Measurements from ENCODE around the gene CLDN18.

The CLDN18 gene

DNA sequence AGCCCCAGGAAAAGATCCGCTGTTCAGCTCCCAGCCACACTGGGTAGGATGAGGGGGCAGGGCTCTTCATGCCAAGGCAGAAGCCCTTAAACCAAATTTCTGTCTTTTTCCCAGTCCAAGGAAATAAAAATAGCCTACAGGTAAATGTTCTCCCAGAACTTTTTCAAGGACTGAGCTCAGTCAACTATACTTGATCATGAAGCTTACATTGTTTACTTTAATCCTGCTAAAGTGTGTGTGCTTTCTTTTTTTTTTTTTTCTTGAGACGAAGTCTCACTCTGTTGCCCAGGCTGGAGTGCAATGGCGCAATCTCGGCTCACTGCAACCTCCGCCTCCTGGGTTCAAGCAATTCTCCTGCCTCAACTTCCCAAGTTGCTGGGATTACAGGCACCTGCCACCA, 17.9 kb downstream of the CLDN18 start:
- DNase-seq: no peak

DNA sequence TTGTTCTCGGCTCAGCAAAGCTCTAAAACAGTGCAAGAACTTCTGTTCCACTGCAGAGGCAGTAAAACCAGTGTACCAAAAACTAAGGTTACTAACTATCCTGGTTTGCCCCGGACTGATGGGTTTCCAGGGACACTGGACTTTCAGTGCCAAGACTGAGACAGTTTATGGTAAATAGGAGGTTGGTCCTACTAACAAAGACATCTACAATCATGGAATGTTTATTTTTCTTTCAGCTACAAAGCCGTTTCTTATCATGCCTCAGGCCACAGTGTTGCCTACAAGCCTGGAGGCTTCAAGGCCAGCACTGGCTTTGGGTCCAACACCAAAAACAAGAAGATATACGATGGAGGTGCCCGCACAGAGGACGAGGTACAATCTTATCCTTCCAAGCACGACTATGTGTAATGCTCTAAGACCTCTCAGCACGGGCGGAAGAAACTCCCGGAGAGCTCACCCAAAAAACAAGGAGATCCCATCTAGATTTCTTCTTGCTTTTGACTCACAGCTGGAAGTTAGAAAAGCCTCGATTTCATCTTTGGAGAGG, 20.8 kb downstream of the CLDN18 start:
- DNase-seq: no peak

DNA sequence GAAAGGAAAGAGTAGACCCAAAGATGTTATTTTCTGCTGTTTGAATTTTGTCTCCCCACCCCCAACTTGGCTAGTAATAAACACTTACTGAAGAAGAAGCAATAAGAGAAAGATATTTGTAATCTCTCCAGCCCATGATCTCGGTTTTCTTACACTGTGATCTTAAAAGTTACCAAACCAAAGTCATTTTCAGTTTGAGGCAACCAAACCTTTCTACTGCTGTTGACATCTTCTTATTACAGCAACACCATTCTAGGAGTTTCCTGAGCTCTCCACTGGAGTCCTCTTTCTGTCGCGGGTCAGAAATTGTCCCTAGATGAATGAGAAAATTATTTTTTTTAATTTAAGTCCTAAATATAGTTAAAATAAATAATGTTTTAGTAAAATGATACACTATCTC, 21.6 kb downstream of the CLDN18 start:
- no peak for DNase-seq

DNA sequence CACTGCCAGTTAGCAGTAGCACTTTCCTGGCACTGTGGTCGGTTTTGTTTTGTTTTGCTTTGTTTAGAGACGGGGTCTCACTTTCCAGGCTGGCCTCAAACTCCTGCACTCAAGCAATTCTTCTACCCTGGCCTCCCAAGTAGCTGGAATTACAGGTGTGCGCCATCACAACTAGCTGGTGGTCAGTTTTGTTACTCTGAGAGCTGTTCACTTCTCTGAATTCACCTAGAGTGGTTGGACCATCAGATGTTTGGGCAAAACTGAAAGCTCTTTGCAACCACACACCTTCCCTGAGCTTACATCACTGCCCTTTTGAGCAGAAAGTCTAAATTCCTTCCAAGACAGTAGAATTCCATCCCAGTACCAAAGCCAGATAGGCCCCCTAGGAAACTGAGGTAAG, 22.6 kb downstream of the CLDN18 start:
- DNase-seq: no peak

DNA sequence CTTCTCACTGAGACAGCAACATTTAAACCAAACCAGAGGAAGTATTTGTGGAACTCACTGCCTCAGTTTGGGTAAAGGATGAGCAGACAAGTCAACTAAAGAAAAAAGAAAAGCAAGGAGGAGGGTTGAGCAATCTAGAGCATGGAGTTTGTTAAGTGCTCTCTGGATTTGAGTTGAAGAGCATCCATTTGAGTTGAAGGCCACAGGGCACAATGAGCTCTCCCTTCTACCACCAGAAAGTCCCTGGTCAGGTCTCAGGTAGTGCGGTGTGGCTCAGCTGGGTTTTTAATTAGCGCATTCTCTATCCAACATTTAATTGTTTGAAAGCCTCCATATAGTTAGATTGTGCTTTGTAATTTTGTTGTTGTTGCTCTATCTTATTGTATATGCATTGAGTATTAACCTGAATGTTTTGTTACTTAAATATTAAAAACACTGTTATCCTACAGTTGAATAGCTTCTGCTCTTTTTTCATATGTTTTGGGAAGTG, 23.3 kb downstream of the CLDN18 start:
- no peak for DNase-seq

DNA sequence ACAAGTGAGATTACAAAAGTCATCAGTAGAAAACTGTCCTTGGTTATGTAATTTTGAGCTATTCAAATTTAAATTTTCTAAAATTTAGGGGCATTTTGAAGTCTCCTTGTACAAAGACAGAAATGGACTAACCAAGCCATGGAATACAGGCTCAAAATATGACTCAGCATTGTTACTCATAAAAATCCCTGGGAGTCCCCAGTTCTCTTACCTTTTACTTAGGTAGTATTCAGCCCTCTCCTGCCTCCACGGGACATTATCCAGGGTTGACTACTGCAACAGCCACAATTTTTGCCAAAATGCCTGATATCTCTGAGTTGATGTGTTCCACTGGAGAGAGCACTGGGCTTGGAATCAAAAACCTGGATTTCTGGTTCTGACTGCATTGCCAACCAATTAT, 25.0 kb downstream of the CLDN18 start:
- no peak for DNase-seq

DNA sequence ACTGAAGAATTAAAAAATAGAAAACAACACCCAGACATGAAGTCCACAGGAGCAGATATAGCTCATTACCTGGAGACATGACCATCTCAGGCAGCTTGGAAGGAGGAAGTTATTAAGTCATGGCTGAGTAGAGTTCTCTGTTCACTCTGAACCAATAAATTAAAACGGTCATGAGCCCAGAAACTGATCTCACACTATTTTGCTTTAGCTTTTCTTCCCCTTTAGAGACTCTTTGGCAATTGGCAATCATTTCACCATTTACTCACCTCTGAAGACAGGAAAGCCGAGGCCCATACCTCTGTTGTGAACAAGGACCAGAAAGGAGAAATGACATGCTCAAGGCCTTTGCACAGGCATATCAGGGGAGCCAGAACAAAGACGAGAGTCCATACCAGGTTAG, 26.6 kb downstream of the CLDN18 start:
- no peak for DNase-seq

DNA sequence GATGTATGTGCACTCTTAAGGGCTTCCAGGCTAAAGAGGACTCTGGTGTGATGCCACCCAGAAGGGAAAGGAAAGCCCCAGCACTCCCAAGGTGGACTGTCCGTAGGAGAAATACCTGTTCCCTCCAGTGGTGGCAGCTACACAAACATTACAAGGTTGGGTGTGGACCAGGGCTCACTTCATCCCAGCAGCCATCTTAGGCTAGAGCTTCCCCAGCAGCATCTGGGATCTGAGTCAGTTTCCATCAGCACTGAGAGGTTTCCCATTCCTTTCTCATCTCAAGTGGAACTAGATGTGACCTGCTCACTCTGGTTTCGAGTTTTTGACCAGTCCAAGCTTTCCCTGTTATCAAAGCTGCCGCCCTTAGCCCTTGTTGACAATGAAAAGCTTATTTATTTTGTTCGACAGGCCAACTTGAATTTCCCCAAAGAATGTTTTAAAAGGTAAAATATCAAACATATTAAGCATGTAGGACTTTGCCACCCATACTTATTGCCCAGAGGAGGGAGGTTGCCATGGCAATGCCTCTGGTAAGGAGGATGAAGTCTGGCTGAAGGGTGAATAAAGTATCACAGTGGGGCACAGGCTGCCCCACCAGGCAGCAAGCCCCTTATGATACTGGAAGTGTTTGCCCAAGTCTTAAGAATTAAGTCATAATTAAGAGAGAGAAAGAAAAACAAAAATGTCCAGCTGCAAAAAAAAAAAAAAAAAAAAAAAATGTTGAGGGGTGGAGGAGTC, 28.9 kb downstream of the CLDN18 start:
- no peak for DNase-seq

DNA sequence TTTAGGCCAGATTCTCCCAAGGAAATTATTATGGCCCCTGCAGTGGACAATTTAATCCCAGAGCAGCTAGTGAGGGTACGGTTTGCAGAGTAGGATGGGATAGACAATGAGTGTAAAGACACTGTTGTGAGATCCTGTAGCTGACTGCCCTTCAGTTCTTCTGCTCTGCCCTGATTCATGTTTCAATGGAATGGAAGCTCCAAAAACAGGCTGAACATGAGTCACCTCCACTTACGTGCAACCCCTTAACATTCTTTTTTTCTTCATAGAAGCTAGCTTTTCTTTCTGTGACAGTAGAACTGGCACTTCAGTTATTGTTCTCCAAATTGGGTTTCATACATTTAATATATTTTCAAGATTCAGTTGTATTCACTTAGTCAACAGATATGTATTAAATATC, 32.1 kb downstream of the CLDN18 start:
- no peak for DNase-seq

DNA sequence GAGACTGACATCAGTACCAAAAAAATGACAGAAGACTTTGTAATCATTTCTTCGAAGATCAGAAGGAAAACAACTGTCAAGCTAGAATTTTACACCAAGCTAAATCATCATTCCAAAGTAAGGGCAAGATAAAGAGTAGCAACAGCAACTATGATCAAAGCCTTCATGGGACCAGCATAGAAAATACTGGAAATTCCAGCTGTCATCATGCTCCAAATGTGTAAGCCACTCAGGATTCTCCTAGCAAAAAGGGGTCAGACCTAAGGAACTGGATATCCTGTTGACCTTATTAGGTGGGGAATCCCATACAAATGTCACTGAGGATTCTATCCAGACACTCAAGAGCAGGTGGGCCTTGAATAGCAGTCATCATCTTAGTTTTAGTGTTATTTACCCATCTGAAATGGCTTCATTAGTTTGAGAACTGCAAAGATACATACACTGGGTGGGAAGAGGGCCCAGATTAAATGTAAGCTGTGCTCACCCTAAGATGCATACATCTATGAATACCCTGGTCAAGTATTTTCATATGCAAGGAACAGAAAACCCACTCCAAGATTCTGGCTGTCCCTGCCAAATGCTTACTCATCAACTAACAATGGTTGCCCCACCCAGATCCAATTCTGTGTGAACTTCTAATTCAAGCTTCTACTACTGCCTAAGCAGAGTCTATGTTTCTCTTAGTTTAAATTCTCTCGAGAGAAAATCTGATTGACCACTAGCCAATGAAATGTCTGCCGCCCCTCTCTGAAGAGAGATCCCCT, 33.5 kb downstream of the CLDN18 start:
- DNase-seq: no peak

DNA sequence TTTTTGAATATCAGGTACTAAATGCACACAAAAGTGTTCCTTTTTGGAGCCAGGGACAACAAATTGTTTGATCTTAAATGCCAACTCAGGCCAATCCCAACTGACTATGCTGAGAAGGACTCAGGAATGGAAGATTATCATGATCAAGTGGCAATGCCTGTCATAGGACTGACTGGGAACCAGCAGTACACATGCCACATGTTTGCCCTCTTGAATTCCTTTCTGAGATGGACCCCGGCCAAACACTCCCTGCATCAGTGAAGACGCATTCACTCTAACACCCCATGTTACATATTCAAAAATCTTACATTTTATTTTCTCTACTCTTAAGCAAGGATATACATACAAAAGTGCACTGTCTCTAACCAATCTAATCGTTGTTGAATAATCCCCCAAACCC, 36.1 kb downstream of the CLDN18 start:
- no peak for DNase-seq

DNA sequence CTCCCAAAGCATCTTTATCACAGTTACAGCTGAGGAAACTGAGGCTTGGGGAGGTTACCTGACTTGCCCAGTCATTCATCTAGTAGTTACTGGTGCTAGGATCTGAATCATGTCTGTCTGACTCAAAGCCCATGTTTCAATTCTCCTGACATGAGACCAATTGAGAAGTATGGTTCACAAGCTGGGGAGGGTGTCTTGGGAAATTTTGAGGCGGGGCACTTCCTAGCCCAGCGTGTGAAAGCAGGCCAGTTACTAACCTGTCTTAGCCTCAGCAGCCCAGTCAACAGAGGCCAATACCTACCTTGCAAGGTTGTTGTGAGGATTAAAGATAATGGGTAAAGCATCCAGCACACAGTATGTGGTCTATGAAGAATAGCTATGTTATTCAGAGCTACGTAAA, 37.0 kb downstream of the CLDN18 start:
- no peak for DNase-seq

DNA sequence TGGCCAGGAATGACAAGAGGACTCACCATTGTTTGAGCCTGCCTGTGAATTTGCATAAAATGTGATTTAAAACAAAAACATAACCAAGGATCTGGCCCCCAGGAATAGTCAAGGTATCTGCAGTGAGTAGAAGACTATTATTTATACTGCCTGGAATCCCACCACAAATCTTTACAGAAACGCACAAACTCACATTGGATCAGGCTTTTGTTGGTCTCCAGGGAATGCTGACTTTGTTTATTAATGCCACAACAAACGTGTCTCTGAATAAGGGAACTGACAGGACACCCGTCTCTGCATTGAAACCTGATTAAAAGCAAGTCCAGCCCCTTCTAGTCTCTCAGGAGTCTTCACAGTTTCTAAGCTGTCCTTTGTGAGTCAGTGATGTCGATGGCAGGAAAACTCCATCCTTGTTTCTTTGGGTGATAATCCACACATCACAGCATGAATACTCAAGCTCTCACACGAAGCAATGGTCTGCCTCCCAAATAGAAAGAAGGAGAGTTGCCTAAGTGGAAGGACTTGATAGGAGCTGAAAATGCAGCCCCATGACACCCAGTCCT, 37.7 kb downstream of the CLDN18 start:
- no peak for DNase-seq

DNA sequence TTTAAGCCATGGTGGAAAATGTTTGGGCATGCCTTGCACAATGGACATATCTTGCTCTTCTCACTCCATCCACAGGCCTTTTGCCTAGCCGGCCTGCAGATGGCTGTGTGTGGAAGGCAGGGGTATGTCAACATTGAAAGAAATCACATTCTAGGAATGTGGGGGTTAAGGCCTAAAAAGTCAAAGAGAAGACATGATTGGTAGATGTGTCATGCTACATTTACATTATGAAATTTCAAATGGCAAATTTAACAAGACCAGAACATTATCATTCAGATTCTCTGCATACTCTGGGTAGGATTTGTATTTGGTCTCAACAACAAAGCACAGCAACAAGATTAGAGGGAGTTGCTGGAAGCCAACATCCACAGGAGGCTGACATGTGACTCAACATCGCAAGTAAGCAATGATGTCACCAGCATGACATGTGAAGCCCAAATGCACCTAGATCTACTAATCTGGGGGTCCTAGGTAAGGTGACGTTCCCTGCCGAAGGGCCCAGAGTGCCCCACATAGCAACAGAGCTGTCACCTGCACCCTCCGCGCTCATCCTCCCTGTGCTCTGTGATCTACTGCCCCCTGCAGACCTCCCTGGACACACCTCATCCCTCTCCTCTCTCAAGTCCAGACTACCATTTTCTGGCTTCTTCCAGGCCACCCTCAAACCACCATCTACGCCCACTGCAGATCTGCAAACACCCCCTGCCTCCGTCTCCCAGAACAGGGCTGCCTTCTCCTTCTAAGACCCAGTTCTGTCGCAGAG, 39.4 kb downstream of the CLDN18 start:
- no peak for DNase-seq

DNA sequence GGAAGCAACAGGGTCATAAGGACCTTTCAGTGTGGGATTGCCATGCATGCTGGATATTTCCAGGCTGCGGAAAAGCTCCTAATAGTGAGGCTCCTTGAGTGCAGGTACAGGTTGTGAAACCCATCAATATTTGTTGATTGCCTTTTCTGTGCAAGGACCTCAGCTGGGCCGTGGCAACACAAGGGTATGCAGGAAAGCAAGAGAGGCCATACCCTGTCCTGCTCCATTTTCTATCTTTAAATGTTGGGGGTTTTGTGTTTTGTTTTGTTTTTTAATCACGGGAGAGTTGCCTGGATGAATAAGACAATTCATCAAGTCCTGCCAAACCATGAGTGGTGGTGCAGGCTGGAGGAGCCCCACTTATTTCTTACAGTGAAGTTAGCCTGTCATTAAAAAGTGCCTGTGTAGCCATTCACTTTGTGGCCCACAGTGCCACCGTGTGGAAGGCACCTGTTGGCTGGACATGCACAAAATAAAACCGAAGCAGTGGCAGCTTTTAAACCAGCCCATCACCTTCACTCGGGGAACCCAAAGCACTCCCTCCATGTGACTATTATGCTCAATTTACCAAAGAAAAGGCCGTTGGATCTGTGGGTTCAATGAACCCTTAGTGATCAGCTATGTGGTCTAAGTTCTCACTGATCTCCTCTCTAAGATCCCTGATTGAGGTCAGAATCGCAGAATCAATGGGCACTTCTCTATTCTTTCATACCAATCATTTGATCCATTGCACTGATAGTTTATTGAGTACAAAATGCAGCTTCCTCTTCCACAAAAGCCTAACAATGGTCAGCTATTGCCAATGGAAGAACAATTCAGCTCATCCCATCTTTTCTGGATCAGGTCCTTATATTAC, 42.2 kb downstream of the CLDN18 start:
- peak in 2 of 3 experiments; percentile 42 to 63 for DNase-seq

DNA sequence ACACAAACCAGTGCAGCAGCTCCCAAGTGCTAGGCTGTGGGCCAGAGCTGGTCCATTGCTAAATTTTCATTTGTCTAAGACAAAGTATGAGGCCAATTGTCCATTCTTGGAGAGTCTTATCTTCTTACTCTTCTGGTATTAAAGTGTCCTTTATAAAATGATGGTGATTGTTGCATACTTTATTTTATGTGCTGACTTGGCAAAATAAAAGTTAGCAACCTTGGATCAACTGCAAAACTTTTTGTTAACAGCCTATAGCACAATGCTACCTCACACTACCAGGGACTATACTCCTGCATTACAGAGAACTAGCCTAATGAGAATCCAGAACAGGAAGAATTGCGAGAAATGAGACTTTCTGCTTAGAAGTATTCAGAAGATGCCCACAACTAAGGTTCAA, 44.1 kb downstream of the CLDN18 start:
- no peak for DNase-seq

DNA sequence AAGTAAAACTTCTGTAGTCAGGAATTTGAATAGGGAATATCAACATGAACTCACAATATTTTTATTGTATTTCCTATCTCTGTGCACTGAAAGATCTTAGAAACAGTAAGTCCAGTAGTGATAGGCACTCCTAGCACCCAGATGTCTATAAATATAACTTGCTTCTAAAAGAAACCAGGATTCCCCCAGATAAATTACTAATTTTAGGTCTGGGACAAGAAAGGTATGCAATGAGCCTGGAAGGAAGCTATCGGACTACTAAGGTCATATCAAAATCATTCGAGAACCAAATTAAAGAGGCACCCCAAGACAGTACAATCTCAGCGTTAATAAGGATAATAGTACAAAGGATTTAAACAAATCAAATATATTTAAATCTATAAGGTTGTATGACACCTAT, 47.4 kb downstream of the CLDN18 start:
- DNase-seq: no peak

DNA sequence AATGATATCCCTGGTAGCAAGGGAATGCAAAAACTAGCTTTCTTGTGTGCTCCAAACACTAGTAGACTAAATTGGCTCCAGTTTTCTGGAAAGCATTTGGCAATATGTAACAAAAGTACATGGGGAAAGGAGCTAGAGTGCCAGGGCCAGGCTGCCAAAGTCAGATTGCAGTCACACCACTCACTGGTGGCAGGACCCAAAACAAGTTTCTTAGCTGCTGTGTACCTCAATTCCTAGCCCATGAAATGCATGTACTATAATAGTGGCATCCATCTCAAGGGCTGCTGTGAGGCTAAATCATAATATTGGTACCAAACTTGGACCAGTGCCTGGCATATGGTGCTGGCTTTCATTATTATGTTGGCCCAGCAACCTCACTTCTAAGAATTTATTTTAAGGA, 49.3 kb downstream of the CLDN18 start:
- no peak for DNase-seq

DNA sequence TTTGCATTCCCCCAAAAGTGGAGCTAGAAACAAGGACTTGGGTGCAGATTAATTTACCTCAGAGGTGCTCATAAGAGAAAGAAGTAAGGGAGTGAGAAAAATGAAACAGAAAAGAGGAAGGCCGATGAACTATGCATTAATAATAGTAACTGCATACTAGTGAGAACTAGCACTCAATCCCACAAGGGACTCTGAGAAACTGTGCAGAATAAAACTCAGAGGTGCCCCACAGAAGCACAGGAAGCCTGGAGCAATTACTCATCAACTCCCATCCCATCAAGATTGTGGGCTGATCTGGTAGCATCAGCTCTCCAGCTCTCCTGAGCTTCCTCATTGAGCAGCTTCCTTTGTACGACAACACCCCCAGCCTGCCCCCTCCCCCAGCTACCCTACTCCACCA, 50.8 kb downstream of the CLDN18 start:
- DNase-seq: no peak

DNA sequence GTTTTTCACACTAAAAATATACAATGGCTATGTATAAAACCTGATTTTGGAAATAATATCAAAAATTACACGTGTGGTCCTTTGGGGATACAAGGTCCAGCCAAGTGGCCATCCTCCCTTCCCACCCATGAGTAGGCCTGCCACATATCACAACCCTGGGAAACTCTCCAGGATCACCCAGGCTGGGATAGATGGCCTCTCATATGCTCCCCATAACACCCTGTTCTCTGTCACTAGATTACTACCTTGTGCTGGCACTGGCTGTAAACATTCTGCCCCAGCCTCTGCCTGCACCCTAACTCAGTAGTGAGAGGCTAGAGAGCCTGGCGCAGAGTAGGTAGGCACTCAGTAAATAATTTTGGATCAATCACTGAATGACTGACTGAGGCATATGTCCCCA, 52.1 kb downstream of the CLDN18 start:
- DNase-seq: no peak

DNA sequence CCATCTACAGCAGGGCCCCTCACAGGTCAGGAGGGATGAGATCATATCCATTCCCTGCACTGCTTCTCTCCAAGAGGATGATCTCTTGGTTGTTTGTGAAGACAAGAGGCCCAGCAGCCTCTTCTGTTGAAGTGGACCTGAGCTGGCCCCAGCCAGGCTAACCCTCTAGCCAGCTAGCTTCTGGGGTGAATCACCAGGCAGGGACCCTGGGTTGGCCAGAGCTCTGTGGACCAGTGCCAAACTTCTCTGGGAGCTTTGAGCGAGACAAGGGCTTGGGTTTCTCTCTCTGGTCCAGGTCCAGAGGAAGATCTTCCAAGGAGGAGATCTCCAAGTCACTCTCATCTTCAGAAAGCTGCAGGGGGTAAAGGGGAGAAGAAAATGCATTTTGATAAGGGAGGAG, 52.7 kb downstream of the CLDN18 start:
- DNase-seq: no peak

DNA sequence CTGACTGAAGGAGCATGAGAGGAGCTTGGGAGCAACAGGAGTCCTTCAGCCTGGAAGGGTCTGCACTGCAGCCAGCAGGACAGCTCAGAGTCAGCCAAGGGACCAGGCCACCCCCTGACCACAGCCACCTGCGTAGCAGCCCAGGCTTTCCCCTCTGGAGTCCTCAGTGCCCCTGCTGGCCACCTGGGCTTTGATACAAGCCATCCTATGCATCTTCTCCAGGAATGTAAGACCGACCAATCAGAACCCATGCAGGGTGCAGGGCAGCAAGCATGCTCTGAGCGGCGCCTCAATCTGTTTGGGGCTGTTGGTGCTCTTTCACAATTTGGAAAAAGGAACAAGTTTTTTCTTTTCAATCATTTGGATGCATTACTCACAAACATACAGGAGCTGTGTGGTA, 53.5 kb downstream of the CLDN18 start:
- no peak for DNase-seq
